HG03432 (cell line): ENCODE measurements around the gene SLITRK1.

Source experiments
- ATAC-seq: cut with Tn5 transposase; IDR thresholded peaks from one replicate; pipeline ENCODE4 v1.9.1; 2021; ENCODE audit warnings: mild to moderate bottlenecking, moderate library complexity; ENCODE audit not compliant: unreplicated experiment

The SLITRK1 gene

GRCh38 chr13:83881917-83882605, at the start of gene SLITRK1:
SLITRK1 (minus strand) TSS chr13:83882474; CDS start chr13:83881507, 967 bp downstream.
- no peak for ATAC-seq

GRCh38 chr13:83929157-83929556, 46.9 kb upstream of the SLITRK1 start:
- ATAC-seq: no peak

GRCh38 chr13:83919775-83920174, 37.5 kb upstream of the SLITRK1 start:
- ATAC-seq: no peak

GRCh38 chr13:83914368-83914767, 32.1 kb upstream of the SLITRK1 start:
- no peak for ATAC-seq

- ATAC-seq: no peak
Measured at GRCh38 chr13:83907196-83907989, 25.1 kb upstream of the SLITRK1 start.

GRCh38 chr13:83906240-83906820, 24.1 kb upstream of the SLITRK1 start:
- ATAC-seq: no peak

GRCh38 chr13:83905641-83906040, 23.4 kb upstream of the SLITRK1 start:
- no peak for ATAC-seq

GRCh38 chr13:83895994-83896580, 13.8 kb upstream of the SLITRK1 start:
- ATAC-seq: no peak

GRCh38 chr13:83890358-83890757, 8.1 kb upstream of the SLITRK1 start:
- no peak for ATAC-seq

- ATAC-seq: no peak
Measured at GRCh38 chr13:83884141-83884540, 1.9 kb upstream of the SLITRK1 start.

- no peak for ATAC-seq
Measured at GRCh38 chr13:83883061-83883523, 818 bp upstream of the SLITRK1 start.

- no peak for ATAC-seq
Measured at GRCh38 chr13:83882606-83882959, 309 bp upstream of the SLITRK1 start.

GRCh38 chr13:83881140-83881684, 1.1 kb downstream of the SLITRK1 start:
- ATAC-seq: no peak

GRCh38 chr13:83880275-83881139, 1.8 kb downstream of the SLITRK1 start:
- no peak for ATAC-seq

- ATAC-seq: no peak
Measured at GRCh38 chr13:83879431-83880171, 2.7 kb downstream of the SLITRK1 start.

- no peak for ATAC-seq
Measured at GRCh38 chr13:83878691-83879430, 3.4 kb downstream of the SLITRK1 start.

GRCh38 chr13:83877651-83878355, 4.5 kb downstream of the SLITRK1 start:
- ATAC-seq: no peak

GRCh38 chr13:83876546-83876945, 5.7 kb downstream of the SLITRK1 start:
- ATAC-seq: peak; percentile 97
